ENCODE results near the gene S100A1.

The S100A1 gene

GRCh38 chr1:153610334-153610733 lies 17.9 kb upstream of the S100A1 start:
- Histone ChIP-seq H3K4me1 (ENCODE audit: control insufficient read depth, insufficient read depth, low read length, unreplicated experiment) (peaks cover 50% of the 10 kb centered on the region), H3K36me3 (ENCODE audit: insufficient read depth, low read length) (peaks cover 13% of the 10 kb centered on the region; the same call in 1 of the 2 replicates), H3K27ac (ENCODE audit: low read depth, low read length) (peak overlapping the region; percentile 90), H3K79me2 (ENCODE audit: control insufficient read depth, insufficient read depth, low read length, unreplicated experiment) (peaks cover 69% of the 10 kb centered on the region), H2AFZ (ENCODE audit: low read length, unreplicated experiment) (no peak overlapping the region), H3K4me3 (ENCODE audit: low read depth, low read length) (peak overlapping the region; percentile 71), H3K27me3 (ENCODE audit: insufficient read depth, low read length) (no peaks in the 10 kb centered on the region)

GRCh38 chr1:153610811-153611301 lies 17.4 kb upstream of the S100A1 start:
- Histone ChIP-seq H2AFZ (ENCODE audit: low read length, unreplicated experiment) (no peak overlapping the region), H3K79me2 (ENCODE audit: control insufficient read depth, insufficient read depth, low read length, unreplicated experiment) (peaks cover 69% of the 10 kb centered on the region), H3K27ac (ENCODE audit: low read depth, low read length) (peak overlapping the region; percentile 90), H3K36me3 (ENCODE audit: insufficient read depth, low read length) (peaks cover 13% of the 10 kb centered on the region; the same call in 1 of the 2 replicates), H3K27me3 (ENCODE audit: insufficient read depth, low read length) (no peaks in the 10 kb centered on the region), H3K4me3 (ENCODE audit: low read depth, low read length) (peak overlapping the region; percentile 93), H3K4me1 (ENCODE audit: control insufficient read depth, insufficient read depth, low read length, unreplicated experiment) (peaks cover 50% of the 10 kb centered on the region)

- Histone ChIP-seq H3K27ac (ENCODE audit: low read depth, low read length) (peak overlapping the region; percentile 74), H3K4me3 (ENCODE audit: low read depth, low read length) (peak overlapping the region; percentile 93), H3K36me3 (ENCODE audit: insufficient read depth, low read length) (peaks cover 13% of the 10 kb centered on the region; the same call in 1 of the 2 replicates), H3K79me2 (ENCODE audit: control insufficient read depth, insufficient read depth, low read length, unreplicated experiment) (peaks cover 69% of the 10 kb centered on the region), H2AFZ (ENCODE audit: low read length, unreplicated experiment) (no peak overlapping the region), H3K4me1 (ENCODE audit: control insufficient read depth, insufficient read depth, low read length, unreplicated experiment) (peaks cover 55% of the 10 kb centered on the region), H3K27me3 (ENCODE audit: insufficient read depth, low read length) (no peaks in the 10 kb centered on the region)
Observed at GRCh38 chr1:153611356-153611755, 16.9 kb upstream of the S100A1 start.

- H3K4me1 ChIP-seq (ENCODE audit: control insufficient read depth, insufficient read depth, low read length, unreplicated experiment): peaks cover 60% of the 10 kb centered on the region
- no peaks in the 10 kb centered on the region for H3K27me3 ChIP-seq (ENCODE audit: insufficient read depth, low read length)
- H3K27ac ChIP-seq (ENCODE audit: low read depth, low read length): peak overlapping the region; percentile 74
- peaks cover 61% of the 10 kb centered on the region for H3K79me2 ChIP-seq (ENCODE audit: control insufficient read depth, insufficient read depth, low read length, unreplicated experiment)
- H3K36me3 ChIP-seq (ENCODE audit: insufficient read depth, low read length): peaks cover 7% of the 10 kb centered on the region; the same call in 1 of the 2 replicates
- H2AFZ ChIP-seq (ENCODE audit: low read length, unreplicated experiment): peak overlapping the region; percentile 4
- H3K4me3 ChIP-seq (ENCODE audit: low read depth, low read length): peak overlapping the region; percentile 93
Observed at GRCh38 chr1:153612111-153612754, 16.0 kb upstream of the S100A1 start.

- H3K27me3 ChIP-seq (ENCODE audit: insufficient read depth, low read length): no peaks in the 10 kb centered on the region
- H3K36me3 ChIP-seq (ENCODE audit: insufficient read depth, low read length): 0 out of 2 replicates have a peak, but pooled peaks cover 3% of the 10 kb centered on the region
- H2AFZ ChIP-seq (ENCODE audit: low read length, unreplicated experiment): peak within 1 kb of the TSS; percentile 67
- H3K79me2 ChIP-seq (ENCODE audit: control insufficient read depth, insufficient read depth, low read length, unreplicated experiment): peaks cover 55% of the 10 kb centered on the region
- peak within 1 kb of the TSS; percentile 93 for H3K4me3 ChIP-seq (ENCODE audit: low read depth, low read length)
- H3K27ac ChIP-seq (ENCODE audit: low read depth, low read length): peak within 1 kb of the TSS; percentile 74
- peaks cover 59% of the 10 kb centered on the region for H3K4me1 ChIP-seq (ENCODE audit: control insufficient read depth, insufficient read depth, low read length, unreplicated experiment)
Observed at GRCh38 chr1:153612755-153613331, 15.4 kb upstream of the S100A1 start, which contains the start of gene S100A16. Gene S100A16 (minus strand): TSS chr1:153613137. CDS start chr1:153608151, 4,986 bp downstream.

- H3K36me3 ChIP-seq (ENCODE audit: insufficient read depth, low read length): 0 out of 2 replicates have a peak, but pooled peaks cover 3% of the 10 kb centered on the region
- H3K79me2 ChIP-seq (ENCODE audit: control insufficient read depth, insufficient read depth, low read length, unreplicated experiment): peaks cover 50% of the 10 kb centered on the region
- H3K27ac ChIP-seq (ENCODE audit: low read depth, low read length): peak overlapping the region; percentile 74; the same call in 1 of the 2 replicates
- H3K27me3 ChIP-seq (ENCODE audit: insufficient read depth, low read length): no peaks in the 10 kb centered on the region
- peak overlapping the region; percentile 67 for H2AFZ ChIP-seq (ENCODE audit: low read length, unreplicated experiment)
- peak overlapping the region; percentile 93 for H3K4me3 ChIP-seq (ENCODE audit: low read depth, low read length)
- H3K4me1 ChIP-seq (ENCODE audit: control insufficient read depth, insufficient read depth, low read length, unreplicated experiment): peaks cover 55% of the 10 kb centered on the region
Observed at GRCh38 chr1:153613406-153613805, 14.8 kb upstream of the S100A1 start.

GRCh38 chr1:153614189-153614900 lies 13.9 kb upstream of the S100A1 start:
- Histone ChIP-seq H3K4me3 (ENCODE audit: low read depth, low read length) (no peak overlapping the region), H3K27me3 (ENCODE audit: insufficient read depth, low read length) (no peaks in the 10 kb centered on the region), H3K27ac (ENCODE audit: low read depth, low read length) (no peak overlapping the region), H3K4me1 (ENCODE audit: control insufficient read depth, insufficient read depth, low read length, unreplicated experiment) (peaks cover 50% of the 10 kb centered on the region), H2AFZ (ENCODE audit: low read length, unreplicated experiment) (no peak overlapping the region), H3K79me2 (ENCODE audit: control insufficient read depth, insufficient read depth, low read length, unreplicated experiment) (peaks cover 41% of the 10 kb centered on the region), H3K36me3 (ENCODE audit: insufficient read depth, low read length) (peaks cover 3% of the 10 kb centered on the region; the same call in 1 of the 2 replicates)

- Histone ChIP-seq H3K27ac (ENCODE audit: low read depth, low read length) (no peak overlapping the region), H3K4me3 (ENCODE audit: low read depth, low read length) (no peak overlapping the region), H3K79me2 (ENCODE audit: control insufficient read depth, insufficient read depth, low read length, unreplicated experiment) (peaks cover 35% of the 10 kb centered on the region), H2AFZ (ENCODE audit: low read length, unreplicated experiment) (no peak overlapping the region), H3K27me3 (ENCODE audit: insufficient read depth, low read length) (no peaks in the 10 kb centered on the region), H3K36me3 (ENCODE audit: insufficient read depth, low read length) (peaks cover 3% of the 10 kb centered on the region), H3K4me1 (ENCODE audit: control insufficient read depth, insufficient read depth, low read length, unreplicated experiment) (peaks cover 44% of the 10 kb centered on the region)
Observed at GRCh38 chr1:153614906-153615305, 13.3 kb upstream of the S100A1 start.

GRCh38 chr1:153615406-153615805 lies 12.8 kb upstream of the S100A1 start:
- no peak overlapping the region for H3K4me3 ChIP-seq (ENCODE audit: low read depth, low read length)
- no peak overlapping the region for H3K27ac ChIP-seq (ENCODE audit: low read depth, low read length)
- H3K27me3 ChIP-seq (ENCODE audit: insufficient read depth, low read length): no peaks in the 10 kb centered on the region
- peaks cover 39% of the 10 kb centered on the region for H3K4me1 ChIP-seq (ENCODE audit: control insufficient read depth, insufficient read depth, low read length, unreplicated experiment)
- no peak overlapping the region for H2AFZ ChIP-seq (ENCODE audit: low read length, unreplicated experiment)
- peaks cover 30% of the 10 kb centered on the region for H3K79me2 ChIP-seq (ENCODE audit: control insufficient read depth, insufficient read depth, low read length, unreplicated experiment)
- peaks cover 3% of the 10 kb centered on the region for H3K36me3 ChIP-seq (ENCODE audit: insufficient read depth, low read length)

- H3K36me3 ChIP-seq (ENCODE audit: insufficient read depth, low read length): peaks cover 3% of the 10 kb centered on the region
- no peaks in the 10 kb centered on the region for H3K27me3 ChIP-seq (ENCODE audit: insufficient read depth, low read length)
- H2AFZ ChIP-seq (ENCODE audit: low read length, unreplicated experiment): no peak within 1 kb of the TSS
- peaks cover 34% of the 10 kb centered on the region for H3K4me1 ChIP-seq (ENCODE audit: control insufficient read depth, insufficient read depth, low read length, unreplicated experiment)
- H3K4me3 ChIP-seq (ENCODE audit: low read depth, low read length): no peak within 1 kb of the TSS
- H3K27ac ChIP-seq (ENCODE audit: low read depth, low read length): 0 out of 2 replicates have a peak within 1 kb of the TSS, but pooled peaks have one; percentile 5
- peaks cover 23% of the 10 kb centered on the region for H3K79me2 ChIP-seq (ENCODE audit: control insufficient read depth, insufficient read depth, low read length, unreplicated experiment)
Observed at GRCh38 chr1:153616144-153616916, 11.9 kb upstream of the S100A1 start, which contains the start of gene S100A14. Gene S100A14 (minus strand): TSS chr1:153616325. CDS start chr1:153615858, 467 bp downstream.

Data from ACC112 (cell line).